ENCODE measurements around the gene KCNK18.
A peak's percentile ranks its signal among the peaks of the same experiment; 100 is the strongest.

Gene KCNK18

GRCh38 chr10:117246997-117247671 is 49.8 kb downstream of the KCNK18 start:
- H3K4me3 ChIP-seq (ENCODE audit: low read length): no peak overlapping the region
- no peak for TF ChIP-seq CTCF (IDR thresholded peaks at IDR 0.05; ENCODE audit: insufficient read depth, low read depth, low read length, missing control alignments)
- DNase-seq (ENCODE audit: low read depth): peak; percentile 34

GRCh38 chr10:117248750-117249465 is 51.6 kb downstream of the KCNK18 start:
- H3K4me3 ChIP-seq (ENCODE audit: low read length): no peak overlapping the region
- DNase-seq (ENCODE audit: low read depth): no peak
- TF ChIP-seq CTCF (IDR thresholded peaks at IDR 0.05; ENCODE audit: insufficient read depth, low read depth, low read length, missing control alignments): no peak

- no peak for TF ChIP-seq CTCF (IDR thresholded peaks at IDR 0.05; ENCODE audit: insufficient read depth, low read depth, low read length, missing control alignments)
- no peak overlapping the region for H3K4me3 ChIP-seq (ENCODE audit: low read length)
- DNase-seq (ENCODE audit: low read depth): no peak
Measured at GRCh38 chr10:117249493-117250093, 52.3 kb downstream of the KCNK18 start.

- TF ChIP-seq CTCF (IDR thresholded peaks at IDR 0.05; ENCODE audit: insufficient read depth, low read depth, low read length, missing control alignments): no peak
- no peak overlapping the region for H3K4me3 ChIP-seq (ENCODE audit: low read length)
- no peak for DNase-seq (ENCODE audit: low read depth)
Measured at GRCh38 chr10:117250411-117250810, 53.1 kb downstream of the KCNK18 start.

GRCh38 chr10:117253908-117254307 is 56.6 kb downstream of the KCNK18 start:
- H3K4me3 ChIP-seq (ENCODE audit: low read length): no peak overlapping the region
- TF ChIP-seq CTCF (IDR thresholded peaks at IDR 0.05; ENCODE audit: insufficient read depth, low read depth, low read length, missing control alignments): no peak
- no peak for DNase-seq (ENCODE audit: low read depth)

GRCh38 chr10:117254338-117254737 is 57.0 kb downstream of the KCNK18 start:
- DNase-seq (ENCODE audit: low read depth): no peak
- no peak for TF ChIP-seq CTCF (IDR thresholded peaks at IDR 0.05; ENCODE audit: insufficient read depth, low read depth, low read length, missing control alignments)
- no peak overlapping the region for H3K4me3 ChIP-seq (ENCODE audit: low read length)

All from epithelial cell of esophagus (primary cell).